HG03159 (cell line): ENCODE measurements around the gene TASP1.
A peak's percentile ranks its signal among the peaks of the same experiment; 100 is the strongest.
"Not testable (repeated sequence)": the region's sequence is repeated elsewhere in the genome, so short reads cannot be mapped to it uniquely, and the experiment has no call there.

Source experiments
- ATAC-seq: cut with Tn5 transposase; IDR thresholded peaks from one replicate; pipeline ENCODE4 v1.9.1; 2021; ENCODE audit warnings: mild to moderate bottlenecking, moderate library complexity; ENCODE audit not compliant: unreplicated experiment

The TASP1 gene

GRCh38 chr20:13638496-13639149 lies at the start of gene TASP1:
Gene TASP1, minus strand, starts transcription at chr20:13638932. Its CDS starts 8,854 bp downstream, at chr20:13630078.
- peak; percentile 100 for ATAC-seq

DNA sequence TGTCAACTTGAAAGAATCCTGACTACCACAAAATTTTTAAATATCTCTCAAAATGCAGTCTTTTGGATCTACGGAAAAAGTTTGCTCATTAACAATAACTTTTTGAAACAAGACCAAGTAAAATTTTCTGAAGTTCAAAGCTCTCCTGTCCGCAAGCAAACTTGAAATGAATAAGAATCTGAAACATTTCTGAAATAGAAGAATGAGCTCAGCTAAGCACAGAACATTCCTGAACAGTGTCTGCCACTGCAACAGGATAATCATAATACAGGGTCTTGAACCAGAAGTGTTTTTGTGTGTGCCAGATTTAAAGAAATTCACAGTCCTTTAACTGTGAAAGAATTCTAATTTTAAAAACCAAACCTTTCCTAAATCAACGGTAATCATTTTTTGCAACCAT lies 49.1 kb upstream of the TASP1 start:
- ATAC-seq = no peak

DNA sequence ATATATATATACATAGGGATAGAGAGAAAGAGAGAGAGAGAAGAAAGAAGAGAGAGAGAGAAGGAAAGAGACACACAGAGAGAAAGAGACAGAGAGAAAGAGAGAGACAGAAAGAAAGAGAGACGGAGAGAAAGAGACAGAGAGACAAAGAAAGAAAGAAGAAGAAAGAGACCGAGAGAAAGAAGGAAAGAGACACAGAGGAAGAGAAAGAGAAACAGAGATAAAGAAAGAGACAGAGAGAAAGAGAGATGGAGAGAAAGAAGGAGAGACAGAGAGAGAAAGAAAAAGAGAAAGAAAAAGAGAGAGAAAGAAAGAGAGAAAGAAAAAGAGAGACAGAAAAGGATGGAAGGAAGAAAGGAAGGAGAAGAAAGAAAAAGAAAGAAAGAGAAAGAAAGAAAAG lies 46.9 kb upstream of the TASP1 start:
- ATAC-seq = no peak

DNA sequence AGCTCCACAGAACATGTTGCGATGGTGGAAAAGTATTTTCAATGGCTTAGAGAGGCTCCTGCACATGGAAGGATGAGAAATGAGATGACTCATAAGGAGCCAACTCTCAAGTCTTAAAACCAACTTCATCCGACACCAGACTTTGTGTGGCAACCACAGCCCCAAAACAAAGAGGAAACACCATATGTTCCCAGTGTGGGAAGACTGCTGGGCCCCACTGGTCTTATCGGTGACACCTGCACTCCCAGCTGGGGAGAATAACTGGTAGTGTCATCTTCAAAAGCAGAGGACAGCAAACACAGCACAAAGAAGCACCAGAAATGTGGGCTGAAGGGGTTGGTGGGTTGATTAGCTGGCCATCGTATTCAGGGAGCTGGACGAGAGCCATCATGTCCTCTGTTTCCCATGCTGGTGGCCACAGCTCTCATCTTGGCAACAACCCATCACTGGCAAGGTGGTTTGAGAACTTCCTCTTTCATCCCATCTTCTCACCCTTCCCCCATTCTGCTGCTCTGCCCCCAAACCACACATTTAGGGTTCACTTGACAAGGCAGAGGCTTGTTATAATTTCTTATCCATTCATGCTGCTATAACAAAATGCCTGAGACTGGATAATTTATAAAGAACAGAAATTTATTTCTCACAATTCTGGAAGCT lies 46.0 kb upstream of the TASP1 start:
- peak; percentile 51 for ATAC-seq

DNA sequence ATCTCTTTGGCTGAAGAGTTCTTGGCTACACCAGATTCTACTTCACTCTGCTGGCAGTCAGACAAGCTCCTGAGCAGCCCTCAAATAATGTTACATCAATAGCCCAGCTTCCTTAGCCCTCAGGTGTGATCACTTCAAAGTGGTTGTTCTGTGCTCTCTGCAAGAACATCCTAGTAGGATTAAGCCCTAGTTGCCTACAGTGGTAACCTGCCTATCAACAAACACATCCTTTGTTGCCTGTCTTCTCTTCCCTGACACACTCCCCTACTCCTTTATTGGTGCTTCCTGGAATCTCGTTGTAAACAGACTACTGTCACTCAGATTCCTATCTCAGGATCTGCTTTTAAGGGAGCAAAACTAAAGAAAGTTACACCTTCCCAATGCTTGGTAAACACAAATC lies 45.1 kb upstream of the TASP1 start:
- ATAC-seq = no peak

DNA sequence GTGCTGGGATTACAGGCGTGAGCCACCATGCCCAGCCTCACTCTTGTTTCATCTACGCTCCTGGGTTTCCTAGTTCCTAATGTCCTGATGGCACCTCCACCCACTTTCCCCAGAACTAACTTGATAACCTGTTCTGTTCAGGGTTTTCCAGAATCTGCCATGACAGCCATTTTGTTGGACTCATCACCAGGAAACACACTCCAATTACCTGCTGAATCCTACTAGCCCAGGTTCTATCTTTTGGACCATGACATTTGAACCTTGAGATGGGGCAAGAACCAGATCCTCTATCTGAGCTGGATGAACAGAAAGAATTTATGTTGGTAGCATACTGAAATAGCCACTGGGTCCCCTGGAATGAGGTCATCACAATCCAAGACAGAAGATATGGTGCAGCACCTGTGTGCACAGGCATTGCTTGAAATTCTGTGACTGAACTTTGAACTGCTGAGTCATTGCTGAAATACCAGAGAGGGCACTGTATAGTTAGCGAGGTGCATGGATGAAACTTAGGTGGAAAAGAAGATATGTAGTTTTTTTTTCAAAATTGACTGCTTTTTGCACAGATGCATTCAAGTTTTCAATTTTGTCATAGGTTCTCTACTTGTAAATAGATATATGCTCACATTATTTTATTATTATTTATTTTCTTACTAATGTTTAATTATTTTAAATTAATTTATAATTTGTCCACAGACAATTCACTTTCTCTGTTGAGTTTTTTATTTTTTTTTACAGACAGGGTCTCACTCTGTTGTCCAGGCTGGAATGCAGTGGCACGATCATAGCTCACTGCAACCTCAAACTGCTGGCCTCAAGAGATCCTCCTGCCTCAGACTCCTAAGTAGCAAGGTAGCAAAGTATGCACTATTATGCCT lies 42.8 kb upstream of the TASP1 start:
- ATAC-seq = peak; percentile 87

- ATAC-seq = no peak
These were observed 40.2 kb upstream of the TASP1 start for GRCh38 chr20:13678944-13679343.

- ATAC-seq = no peak
These were observed 38.5 kb upstream of the TASP1 start for GRCh38 chr20:13677241-13677640.

DNA sequence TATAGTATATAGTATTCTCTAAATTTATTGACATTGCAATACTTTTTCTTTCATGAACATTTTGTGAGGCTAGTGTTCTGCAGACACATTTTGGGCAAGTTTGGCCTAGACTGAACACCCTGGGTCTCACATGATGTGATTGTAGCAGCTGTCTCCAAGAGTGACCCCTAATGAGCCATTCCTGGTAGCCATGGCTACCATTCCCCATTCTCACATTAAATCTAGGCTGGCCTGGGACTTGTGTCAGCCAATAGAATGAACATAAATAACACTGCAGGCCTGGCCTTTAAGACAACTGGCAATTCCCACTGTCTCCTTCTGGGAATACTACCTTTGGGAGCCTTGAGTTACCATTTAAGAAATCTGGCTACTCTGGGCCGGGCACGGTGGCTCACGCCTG lies 38.0 kb upstream of the TASP1 start:
- no peak for ATAC-seq

DNA sequence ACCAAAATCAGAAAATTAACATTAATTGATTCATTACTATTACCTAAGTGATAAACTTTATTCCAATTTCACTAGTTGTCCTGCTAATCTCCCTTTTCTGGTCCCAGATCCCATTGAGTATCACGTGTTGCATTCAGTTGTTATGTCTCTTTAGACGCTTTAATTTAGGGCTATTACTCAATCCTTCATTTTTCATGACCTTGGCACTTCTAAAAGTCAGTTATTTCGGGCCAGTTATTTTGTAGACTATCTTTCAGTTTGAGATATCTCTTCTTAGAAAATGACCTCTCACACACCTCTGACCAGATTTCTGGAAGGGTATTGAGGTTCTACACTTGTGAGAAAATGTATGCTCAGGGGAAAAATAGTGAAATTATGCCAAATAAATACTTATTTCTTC lies 34.0 kb upstream of the TASP1 start:
- ATAC-seq = no peak

GRCh38 chr20:13671916-13672378 lies 33.2 kb upstream of the TASP1 start:
- ATAC-seq = no peak

DNA sequence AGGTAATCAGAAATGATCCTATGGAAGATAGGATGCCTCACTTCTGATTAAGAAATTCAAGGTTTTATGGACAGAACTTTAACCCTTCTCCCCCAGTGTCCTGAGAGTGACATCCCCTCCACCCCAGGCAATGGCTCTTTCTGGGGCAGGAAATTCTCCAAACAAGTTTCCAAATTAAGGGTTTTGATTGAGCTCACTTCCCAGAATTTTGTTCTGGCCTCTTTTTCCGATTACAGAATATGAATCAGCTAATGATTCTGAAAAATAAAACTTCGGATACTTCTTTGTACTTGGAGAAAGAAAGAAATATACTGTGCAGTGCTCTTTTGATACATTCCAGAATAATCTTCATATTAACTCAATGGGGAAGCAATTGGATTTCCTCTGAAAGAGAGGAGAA lies 32.8 kb upstream of the TASP1 start:
- no peak for ATAC-seq

GRCh38 chr20:13670160-13670559 lies 31.4 kb upstream of the TASP1 start:
- no peak for ATAC-seq

- no peak for ATAC-seq
These were observed 27.1 kb upstream of the TASP1 start for GRCh38 chr20:13665709-13666395.

- no peak for ATAC-seq
These were observed 22.4 kb upstream of the TASP1 start for GRCh38 chr20:13661070-13661685.

DNA sequence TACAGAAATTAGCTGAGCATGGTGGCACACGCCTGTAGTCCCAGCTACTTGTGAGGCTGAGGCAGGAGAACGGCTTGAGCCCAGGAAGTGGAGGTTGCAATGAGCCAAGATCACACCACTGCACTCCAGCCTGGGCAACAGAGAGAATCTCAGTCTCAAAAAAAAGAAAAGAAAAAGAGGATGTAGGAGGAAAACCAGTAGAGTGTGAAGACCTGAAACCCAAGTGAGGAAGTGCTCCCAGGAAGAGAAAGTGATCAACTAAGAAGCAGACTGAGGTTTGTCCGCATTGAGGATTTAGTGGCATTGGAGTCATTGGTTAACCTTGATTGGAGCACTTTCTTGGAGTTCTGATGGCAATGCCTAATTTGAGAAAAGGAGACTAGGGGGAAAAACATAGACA lies 20.6 kb upstream of the TASP1 start:
- ATAC-seq = peak; percentile 95

DNA sequence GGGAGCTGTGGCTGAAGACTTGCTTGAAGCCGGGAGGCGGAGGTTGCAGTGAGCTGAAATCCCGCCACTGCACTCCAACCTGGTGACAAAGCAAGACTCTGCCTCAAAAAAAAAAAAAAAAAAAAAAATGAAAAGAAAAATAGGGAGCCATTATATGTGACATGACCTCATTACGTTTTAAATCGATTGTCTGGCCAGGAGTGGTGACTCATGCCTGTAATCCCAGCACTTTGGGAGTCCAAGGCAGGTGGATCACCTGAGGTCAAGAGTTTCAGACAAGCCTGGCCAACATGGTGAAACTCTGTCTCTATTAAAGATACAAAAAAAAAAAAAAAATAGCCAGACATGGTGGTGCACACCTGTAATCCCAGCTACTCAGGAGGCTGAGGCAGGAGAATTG lies 19.3 kb upstream of the TASP1 start:
- ATAC-seq = not testable (repeated sequence)

DNA sequence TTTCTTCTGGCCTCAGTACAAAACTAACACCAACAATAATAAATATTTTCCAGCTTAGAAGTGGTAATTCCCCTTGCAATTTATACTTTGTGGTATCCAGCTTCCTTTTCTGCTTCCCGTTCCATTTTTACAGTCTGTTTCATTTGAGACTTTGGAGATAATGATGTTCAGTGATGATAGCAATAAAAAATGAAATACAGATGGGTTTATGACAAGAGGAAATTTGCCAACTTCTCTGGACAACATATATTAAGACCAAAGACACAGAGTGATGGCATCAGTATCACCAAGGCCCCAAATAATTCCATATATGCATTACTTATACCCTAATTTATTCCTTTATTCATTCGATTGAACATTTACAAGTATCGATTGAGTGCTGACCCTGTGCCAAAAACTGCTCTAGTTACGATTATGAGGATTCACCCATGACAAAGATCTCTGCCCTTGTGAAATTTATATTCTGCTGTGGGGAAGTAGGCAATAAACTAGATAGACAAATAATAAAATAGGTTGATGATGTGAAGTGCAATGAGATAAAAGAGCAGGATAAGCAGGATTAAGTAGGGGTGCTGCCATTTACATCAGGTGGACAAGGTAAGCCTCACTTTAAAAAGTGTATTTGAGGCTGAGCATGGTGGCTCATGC lies 18.1 kb upstream of the TASP1 start:
- no peak for ATAC-seq

DNA sequence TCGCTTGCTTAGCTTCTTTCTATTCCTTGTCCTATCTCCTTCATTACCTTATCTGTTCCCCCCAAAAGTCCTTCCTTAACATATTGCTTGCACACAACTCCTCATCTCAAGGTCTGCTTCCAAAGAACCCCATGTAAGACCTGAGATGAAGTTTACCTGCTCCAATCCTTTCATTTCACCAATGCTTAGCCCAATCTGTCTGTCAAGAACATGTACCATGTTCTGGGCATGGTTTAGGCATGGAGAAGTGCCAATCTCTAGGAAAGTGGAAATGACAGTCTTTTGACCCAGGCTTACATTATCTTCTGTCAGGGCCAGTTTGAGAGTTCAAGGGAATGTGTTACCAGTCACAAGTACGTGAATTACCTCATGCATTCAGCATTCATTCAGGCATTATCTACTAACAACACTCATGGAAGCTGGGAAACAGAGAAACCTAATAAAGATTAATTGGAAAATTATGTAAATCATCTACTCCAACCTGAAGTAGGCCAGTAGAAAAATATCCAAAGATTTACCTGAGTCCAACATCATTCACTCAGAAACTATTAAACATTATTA lies 15.8 kb upstream of the TASP1 start:
- ATAC-seq = no peak

DNA sequence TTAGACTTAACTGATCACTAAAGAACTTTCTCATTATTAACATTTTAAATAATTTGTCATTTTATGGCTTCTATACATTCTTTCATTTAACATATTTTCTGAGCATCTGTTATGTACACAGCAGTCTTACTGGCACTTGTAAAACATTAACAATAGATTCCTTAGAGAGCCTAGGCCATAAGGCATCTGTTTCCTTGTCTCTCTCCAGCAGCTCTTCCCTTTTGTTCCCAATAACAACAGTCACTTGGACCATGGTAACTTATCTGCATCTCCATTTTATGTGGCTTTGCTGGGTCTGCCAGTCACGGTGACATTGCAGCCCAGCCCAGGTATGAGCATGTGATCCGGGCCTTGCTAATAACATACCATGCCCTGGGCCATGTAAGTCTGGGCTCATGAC lies 11.7 kb upstream of the TASP1 start:
- no peak for ATAC-seq
